K562 (cell line): ENCODE measurements around the gene ABCA10.

Experiments
- CEBPZ ChIP-seq: fragments of 150-350 bp; IDR thresholded peaks from 2 replicates; pipeline ENCODE4 v1.6.1; 2014; ENCODE audit warnings: low read depth, mild to moderate bottlenecking, low read length, borderline replicate concordance
- CTCF ChIP-seq, 3 experiments: IDR thresholded peaks in 2 of 3; conservative IDR thresholded peaks in 1 of 3; 2 replicates each; pipeline ENCODE4 v1.5.1; 2011 to 2012; ENCODE audit warnings: low read length in 3 of 3, mild to moderate bottlenecking in 3 of 3, control low read depth in 2 of 3, improper control_type of control experiment in 1 of 3, inconsistent platforms in 1 of 3, low read depth in 1 of 3, mixed read lengths in 1 of 3, moderate library complexity in 1 of 3; ENCODE audit not compliant: insufficient read depth in 2 of 3
- MED1 ChIP-seq: sonication (generic); formaldehyde crosslinking; IDR thresholded peaks from 2 replicates; pipeline ENCODE4 v1.8.1; 2023; ENCODE audit warnings: missing genetic modification reagents, borderline replicate concordance
- NCOA6 ChIP-seq: fragments of 450-650 bp; IDR thresholded peaks from 2 replicates; pipeline ENCODE4 v1.6.1; 2017; ENCODE audit warnings: mild to moderate bottlenecking
- PHF21A ChIP-seq: fragments of 450-650 bp; IDR thresholded peaks from 2 replicates; pipeline ENCODE4 v1.6.1; 2017; ENCODE audit warnings: low read depth, borderline replicate concordance
- POLR2A ChIP-seq: fragments of 450-650 bp; conservative IDR thresholded peaks from 2 replicates; pipeline ENCODE4 v1.6.1; 2016
- SETDB1 ChIP-seq: IDR thresholded peaks from one replicate; pipeline ENCODE4 v1.6.1; 2012; ENCODE audit warnings: low read length, control low read depth, inconsistent platforms
- SOX6 ChIP-seq: fragments of 450-650 bp; IDR thresholded peaks from 2 replicates; pipeline ENCODE4 v1.6.1; 2014; ENCODE audit warnings: mild to moderate bottlenecking
- TAF1 ChIP-seq: IDR thresholded peaks from 2 replicates; pipeline ENCODE4 v1.6.1; 2011; ENCODE audit warnings: mild to moderate bottlenecking, low read length, moderate library complexity; ENCODE audit not compliant: insufficient read depth, control insufficient read depth, severe bottlenecking; ENCODE audit errors: extremely low read depth
- ZBTB2 ChIP-seq: fragments of 450-650 bp; IDR thresholded peaks from 2 replicates; pipeline ENCODE4 v1.6.1; 2016; ENCODE audit warnings: antibody characterized with exemption
- ZNF740 ChIP-seq, 3 experiments: fragments of 200-800 bp in 1 of 3; sonication (Bioruptor generic) in 1 of 3; sonication (generic) in 1 of 3; formaldehyde crosslinking in 1 of 3; IDR thresholded peaks; 2 replicates each; pipeline versions ENCODE4 v1.6.1 to v1.8.0; 2016 to 2022; ENCODE audit warnings: mild to moderate bottlenecking in 2 of 3, missing compliant biosample characterization in 2 of 3, missing genetic modification characterization in 2 of 3, missing genetic modification reagents in 1 of 3

GRCh38 chr17:69228576-69228975, at the start of gene ABCA10:
- TF ChIP-seq CEBPZ (no peak), SETDB1 (no peak), CTCF (IDR thresholded peaks at IDR 0.05 in 2 of 3, conservative IDR thresholded peaks at IDR 0.05 in 1 of 3; ENCODE audit: insufficient read depth in 2 of 3, low read depth in 1 of 3, low read length in 3 of 3) (no peak), POLR2A (no peak), SOX6 (no peak), ZNF740 (CRISPR knock-in tag; IDR thresholded peaks at IDR 0.05) (no peak), ZNF740 (tag; IDR thresholded peaks at IDR 0.05) (no peak), PHF21A (no peak), MED1 (CRISPR knock-in tag) (no peak), NCOA6 (no peak), TAF1 (no peak), ZBTB2 (no peak)
